VCaP (cell line): ENCODE measurements around the gene SLC23A1.

Experiments used
- H3K27ac ChIP-seq: fragments of 450-650 bp; 2 replicates; pipeline ENCODE4 v1.5.1; 2017
- CTCF ChIP-seq: fragments of 450-650 bp; conservative IDR thresholded peaks from 2 replicates; pipeline ENCODE4 v1.5.1; 2017; ENCODE audit warnings: mild to moderate bottlenecking, moderate library complexity

SLC23A1 gene

DNA sequence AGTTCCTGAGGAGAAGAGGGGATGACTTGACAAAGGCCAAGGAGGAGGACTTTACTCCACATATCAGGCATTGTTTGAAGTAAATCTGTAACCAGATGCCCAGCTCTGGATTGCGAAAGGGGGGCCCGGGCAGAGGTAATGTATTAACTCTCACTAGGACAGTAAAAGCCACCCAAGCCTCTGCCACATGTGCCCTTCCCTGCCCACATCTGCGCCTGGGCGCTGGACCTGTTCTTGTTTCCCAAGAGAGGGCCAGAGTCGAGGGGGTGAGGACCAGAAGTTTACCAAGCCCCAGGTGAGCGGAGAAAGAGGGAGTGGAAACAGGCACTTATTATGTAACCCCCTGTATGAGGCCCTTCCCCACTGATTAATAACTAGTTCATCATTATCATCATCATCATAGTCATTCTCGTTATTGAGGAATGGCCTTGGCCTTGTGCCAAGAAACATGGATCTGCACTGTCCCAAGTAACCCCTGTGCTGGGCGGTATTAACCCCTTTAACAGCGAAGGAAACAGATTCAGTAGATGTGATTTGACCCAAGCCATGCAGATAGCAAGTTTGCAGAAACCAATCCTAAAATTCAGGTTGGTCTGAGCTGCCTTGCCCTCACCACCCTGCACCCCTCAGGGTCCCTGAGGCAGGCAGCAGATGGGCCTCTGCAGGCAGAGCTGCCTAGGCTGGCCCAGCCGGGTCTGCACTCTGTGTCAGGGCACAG lies at the start of gene SLC23A1:
SLC23A1 (minus strand) TSS at position 23 of the 718 bp plus-strand sequence. CDS start 44 bp downstream, outside the sequence.
- no peak for TF ChIP-seq CTCF
- peak within 1 kb of the TSS; percentile 55 for H3K27ac ChIP-seq

DNA sequence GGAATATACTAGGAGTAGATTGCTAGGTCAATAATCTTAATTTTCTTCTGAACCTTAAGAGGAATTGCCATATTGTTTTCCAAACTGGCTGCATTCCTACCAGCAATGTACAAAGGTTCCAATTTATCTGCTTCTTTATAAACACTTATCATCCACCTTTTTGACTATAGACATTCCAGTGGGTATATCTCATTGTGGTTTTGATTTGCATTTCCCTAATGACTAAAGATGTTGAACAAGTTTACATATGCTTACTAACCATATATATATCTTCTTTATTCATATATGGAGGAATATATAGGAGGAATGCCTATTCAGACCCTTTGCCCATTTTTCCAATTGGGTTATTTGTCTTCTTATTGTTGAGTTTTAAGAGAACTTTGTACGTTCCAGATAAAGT lies 48.6 kb upstream of the SLC23A1 start:
- TF ChIP-seq CTCF, result no peak
- H3K27ac ChIP-seq, result no peak overlapping the region

- TF ChIP-seq CTCF, result no peak
- no peak overlapping the region for H3K27ac ChIP-seq
Observed at GRCh38 chr5:139430015-139430414, 46.9 kb upstream of the SLC23A1 start.

- TF ChIP-seq CTCF, result no peak
- H3K27ac ChIP-seq, result no peak overlapping the region
Observed at GRCh38 chr5:139426203-139426885, 43.2 kb upstream of the SLC23A1 start.

GRCh38 chr5:139425497-139425896 lies 42.4 kb upstream of the SLC23A1 start:
- no peak overlapping the region for H3K27ac ChIP-seq
- no peak for TF ChIP-seq CTCF

GRCh38 chr5:139422307-139422893 lies 39.3 kb upstream of the SLC23A1 start:
- no peak overlapping the region for H3K27ac ChIP-seq
- TF ChIP-seq CTCF, result peak; percentile 88
